HG02970 (cell line): ENCODE measurements around the gene MXI1.
"Not testable (repeated sequence)": the region's sequence is repeated elsewhere in the genome, so short reads cannot be mapped to it uniquely, and the experiment has no call there.

Experiments
- ATAC-seq: cut with Tn5 transposase; IDR thresholded peaks from one replicate; pipeline ENCODE4 v1.9.1; 2021; ENCODE audit warnings: mild to moderate bottlenecking, moderate library complexity, moderate number of reproducible peaks; ENCODE audit not compliant: unreplicated experiment, low FRiP score

The MXI1 gene

GRCh38 chr10:110228066-110228465 lies 20.7 kb downstream of the MXI1 start:
- no peak for ATAC-seq

DNA sequence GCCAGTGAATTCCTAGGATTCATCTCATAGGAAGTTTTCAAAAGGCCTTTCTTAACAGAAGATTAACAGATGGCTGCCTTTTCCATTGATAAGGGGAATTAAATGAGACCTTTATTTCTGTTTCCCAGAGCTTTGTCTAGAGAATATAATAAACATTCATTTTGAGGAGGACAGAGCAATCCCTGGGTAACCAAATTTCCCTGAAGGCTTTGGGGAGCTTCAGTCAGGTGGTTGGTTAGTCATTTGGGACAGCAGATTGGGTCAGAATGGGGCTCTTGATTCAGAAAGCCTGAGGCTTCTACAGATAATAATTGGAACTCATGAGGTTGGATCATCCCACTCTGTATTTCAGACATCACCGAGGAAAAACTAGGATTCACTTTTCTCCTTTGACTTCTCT lies 21.8 kb downstream of the MXI1 start:
- no peak for ATAC-seq

- no peak for ATAC-seq
These were observed 26.4 kb downstream of the MXI1 start for GRCh38 chr10:110233846-110234245.

DNA sequence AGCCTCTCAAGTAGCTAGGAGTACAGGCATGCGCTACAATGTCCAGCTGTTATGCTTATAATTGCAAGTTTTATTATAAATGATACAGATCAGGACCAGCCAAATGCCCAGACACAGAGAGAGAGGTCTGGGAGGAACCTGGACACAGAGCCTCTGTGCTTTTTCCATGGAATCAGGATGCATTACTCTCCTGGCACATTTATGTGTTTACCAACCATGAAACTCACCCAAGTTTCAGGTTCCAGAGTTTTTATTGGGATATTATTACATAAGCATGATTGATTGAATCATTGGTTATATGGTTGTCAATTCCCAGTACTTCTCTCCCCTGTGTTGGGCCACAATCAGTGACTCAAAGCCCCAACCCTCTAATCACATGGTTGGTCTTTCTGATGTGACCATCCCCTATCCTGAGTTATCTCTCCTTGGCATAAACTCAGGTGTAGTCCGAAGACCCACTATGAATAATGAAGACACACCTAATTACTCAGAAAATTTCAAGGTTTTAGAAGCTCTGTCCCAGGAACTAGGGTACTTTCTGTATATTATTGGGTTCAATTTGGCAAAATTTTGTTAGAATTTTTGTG lies 30.6 kb downstream of the MXI1 start:
- no peak for ATAC-seq

GRCh38 chr10:110239892-110240291 lies 32.5 kb downstream of the MXI1 start:
- ATAC-seq: no peak

DNA sequence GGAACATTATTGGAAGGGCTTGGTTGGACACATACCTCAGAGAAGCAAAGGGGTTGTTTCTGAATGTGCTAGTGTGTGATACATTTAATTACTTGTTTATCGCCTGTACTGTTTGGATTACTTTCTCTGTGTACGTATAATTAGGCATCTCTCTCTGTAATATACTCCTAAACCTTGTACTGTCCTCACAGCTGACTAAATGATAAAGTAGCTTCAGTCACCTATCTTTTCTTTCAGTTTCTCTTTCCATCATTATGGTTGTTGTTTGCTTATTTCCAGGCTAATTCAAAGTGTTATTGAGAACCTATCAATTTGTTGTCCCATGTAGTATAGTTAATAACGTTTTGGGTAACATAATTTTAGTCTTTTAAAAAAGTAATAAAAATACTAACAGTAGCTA lies 34.0 kb downstream of the MXI1 start:
- no peak for ATAC-seq

- ATAC-seq: no peak
These were observed 34.4 kb downstream of the MXI1 start for GRCh38 chr10:110241841-110242240.

GRCh38 chr10:110242511-110242910 lies 35.1 kb downstream of the MXI1 start:
- ATAC-seq: no peak

DNA sequence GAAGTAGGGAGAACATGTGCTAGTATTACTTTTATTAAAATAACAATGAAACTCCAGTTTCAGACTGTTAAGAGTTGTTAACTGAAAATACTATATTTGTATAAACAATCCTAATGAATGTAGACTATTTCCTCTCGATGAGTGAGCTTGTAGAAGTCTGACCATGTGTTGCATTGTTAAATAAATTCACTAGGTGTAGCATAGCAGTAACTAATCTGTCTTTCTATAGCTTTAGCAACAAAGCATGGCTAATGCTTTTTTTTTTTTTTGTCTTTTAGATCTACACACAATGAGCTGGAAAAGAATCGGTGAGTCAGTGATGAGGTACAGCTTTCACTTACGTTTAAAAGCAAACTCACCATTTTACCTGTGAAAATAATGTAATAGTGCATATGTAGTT lies 37.1 kb downstream of the MXI1 start:
- ATAC-seq: no peak

DNA sequence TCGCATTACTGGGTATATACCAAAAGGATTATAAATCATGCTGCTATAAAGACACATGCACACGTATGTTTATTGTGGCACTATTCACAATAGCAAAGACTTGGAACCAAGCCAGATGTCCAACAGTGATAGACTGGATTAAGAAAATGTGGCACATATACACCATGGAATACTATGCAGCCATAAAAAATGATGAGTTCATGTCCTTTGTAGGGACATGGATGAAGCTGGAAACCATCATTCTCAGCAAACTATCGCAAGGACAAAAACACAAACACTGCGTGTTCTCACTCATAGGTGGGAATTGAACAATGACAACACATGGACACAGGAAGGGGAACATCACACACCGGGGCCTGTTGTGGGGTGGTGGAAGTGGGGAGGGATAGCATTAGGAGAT lies 40.4 kb downstream of the MXI1 start:
- not testable (repeated sequence) for ATAC-seq

DNA sequence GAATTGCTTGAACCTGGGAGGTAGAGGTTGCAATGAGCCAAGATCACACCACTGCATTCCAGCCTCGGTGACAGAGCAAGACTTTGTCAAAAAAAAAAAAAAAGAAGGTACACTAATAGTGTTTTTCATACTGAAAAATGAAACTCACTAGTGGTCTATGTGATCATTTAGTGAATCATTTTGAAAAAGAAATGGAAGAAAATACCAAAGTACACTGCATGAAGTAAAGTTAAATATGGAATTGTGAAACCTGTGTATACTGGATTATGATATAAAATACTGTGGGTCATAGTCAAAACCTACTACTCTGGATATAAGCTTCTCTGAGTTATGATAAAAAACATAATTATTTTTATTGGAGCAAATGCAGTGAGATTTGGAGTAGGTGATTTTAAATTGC lies 42.1 kb downstream of the MXI1 start:
- ATAC-seq: peak; percentile 47

DNA sequence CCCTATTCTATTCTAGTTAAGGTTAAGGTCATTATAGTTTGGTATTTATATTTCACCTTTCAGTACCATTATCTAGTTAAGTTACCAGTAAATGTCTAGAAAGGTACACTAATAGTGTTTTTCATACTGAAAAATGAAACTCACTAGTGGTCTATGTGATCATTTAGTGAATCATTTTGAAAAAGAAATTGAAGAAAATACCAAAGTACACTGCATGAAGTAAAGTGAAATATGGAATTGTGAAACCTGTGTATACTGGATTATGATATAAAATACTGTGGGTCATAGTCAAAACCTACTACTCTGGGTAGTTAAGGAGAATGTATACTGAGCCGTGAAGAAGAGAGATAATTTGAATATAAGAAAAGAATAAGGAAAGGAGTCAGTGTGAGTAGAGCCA lies 44.0 kb downstream of the MXI1 start:
- peak; percentile 65 for ATAC-seq

DNA sequence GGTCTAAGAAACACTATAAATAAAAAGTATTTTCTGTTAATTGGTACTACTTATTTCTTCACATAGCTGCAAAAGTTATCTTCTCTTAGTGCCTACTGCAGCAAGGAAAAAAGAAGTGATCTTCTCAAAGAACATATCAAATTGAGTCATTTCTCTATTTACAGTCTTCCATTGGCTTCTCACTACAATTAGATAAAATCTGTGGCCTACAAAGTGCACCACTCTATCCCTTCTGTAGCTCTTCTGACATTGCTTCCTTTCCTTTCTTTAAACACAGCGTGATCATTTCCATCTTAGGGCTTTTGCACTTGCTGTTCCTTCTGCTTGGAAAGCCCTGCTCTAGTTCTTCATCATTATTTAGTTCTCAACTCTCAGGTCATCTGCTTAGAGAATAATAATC lies 44.7 kb downstream of the MXI1 start:
- no peak for ATAC-seq

DNA sequence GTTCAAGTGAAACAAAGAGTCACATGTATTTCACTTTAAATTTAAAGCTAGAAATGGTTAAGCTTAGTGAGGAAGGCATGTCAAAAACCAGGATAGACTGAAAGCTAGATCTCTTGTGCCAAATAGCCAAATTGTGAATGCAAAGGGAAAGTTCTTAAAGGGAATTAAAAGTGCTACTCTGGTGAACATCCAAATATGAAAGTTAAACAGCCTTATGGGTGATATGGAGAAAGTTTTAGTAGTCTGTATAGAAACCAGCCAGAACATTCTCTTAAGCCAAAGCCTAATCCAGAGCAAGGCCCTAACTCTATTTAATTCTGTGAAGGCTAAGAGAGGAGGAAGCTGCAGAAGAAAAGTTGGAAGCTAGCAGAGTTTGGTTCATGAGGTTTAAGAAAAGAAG lies 47.1 kb downstream of the MXI1 start:
- ATAC-seq: no peak

GRCh38 chr10:110258542-110258941 lies 51.1 kb downstream of the MXI1 start:
- no peak for ATAC-seq

- ATAC-seq: no peak
These were observed 51.9 kb downstream of the MXI1 start for GRCh38 chr10:110259317-110259716.

GRCh38 chr10:110260746-110261477 lies 53.5 kb downstream of the MXI1 start:
- no peak for ATAC-seq

GRCh38 chr10:110263164-110263563 lies 55.8 kb downstream of the MXI1 start:
- ATAC-seq: no peak

DNA sequence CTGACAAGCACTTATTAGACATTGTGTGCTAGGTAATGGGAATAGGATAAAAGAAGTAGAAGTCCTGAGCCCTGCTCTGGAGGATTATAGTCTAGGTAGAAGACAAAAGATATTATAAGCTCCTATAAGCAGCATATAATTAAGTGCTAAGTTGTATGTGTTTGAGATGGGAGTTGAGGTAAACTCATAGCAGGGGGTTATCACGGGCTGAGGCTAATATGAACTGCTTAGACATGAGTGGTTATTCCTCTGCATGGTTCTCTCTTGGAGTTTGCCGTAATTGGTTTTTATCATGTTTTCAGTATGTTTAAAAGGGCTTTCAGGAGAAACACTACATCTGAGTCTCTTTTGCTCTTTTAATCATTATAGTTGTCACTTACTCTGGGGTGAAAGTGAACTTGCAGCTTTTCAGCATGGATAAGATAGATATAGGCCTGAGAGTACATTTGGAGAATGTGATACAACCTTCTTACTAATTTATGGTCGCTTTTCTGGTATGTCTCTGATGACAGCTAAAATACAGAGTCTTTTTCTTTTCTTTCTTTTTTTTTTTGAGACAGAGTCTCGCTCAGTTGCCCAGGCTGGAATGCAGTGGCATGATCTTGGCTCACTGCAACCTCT lies 58.3 kb downstream of the MXI1 start:
- ATAC-seq: no peak

DNA sequence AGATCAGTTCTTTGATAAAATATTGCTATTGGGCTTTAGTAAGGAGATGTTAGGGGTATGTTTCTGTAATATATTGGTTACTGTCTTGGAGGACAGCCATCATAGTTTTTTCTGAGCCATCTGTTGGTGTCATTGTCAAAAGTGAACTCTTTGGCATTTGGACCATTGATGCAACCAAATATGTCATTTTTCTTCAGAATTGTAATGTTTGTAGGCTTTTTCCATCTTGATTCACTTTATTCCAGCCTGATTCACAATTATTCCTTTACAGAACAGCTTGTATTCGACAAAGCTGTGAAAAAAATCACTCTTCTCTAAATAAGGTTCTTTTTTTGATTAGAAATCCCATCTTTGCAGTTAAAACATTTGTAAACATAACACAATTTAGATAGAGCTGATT lies 59.9 kb downstream of the MXI1 start:
- no peak for ATAC-seq

DNA sequence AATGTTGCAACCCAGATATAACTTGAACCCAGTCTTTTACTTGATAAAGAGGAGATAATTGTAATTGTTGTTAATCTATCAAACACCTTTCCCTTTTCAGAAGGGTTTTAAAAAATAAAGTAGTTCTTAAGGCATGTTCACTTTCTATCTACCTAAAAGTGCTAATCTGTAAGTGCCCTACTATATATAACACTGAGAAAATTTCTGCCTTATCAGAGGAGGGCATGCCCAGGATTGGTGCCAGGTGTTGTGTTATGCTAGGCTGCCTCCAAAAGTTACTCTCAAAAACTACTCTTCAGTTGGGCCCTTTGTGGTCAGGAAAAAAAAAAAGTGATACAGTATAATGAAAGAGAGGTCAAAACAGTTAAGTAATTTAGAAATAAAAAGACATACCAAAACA lies 61.0 kb downstream of the MXI1 start:
- ATAC-seq: no peak

- ATAC-seq: no peak
These were observed 61.6 kb downstream of the MXI1 start for GRCh38 chr10:110268971-110269370.
